Pulmonary artery endothelial cell (primary cell): ENCODE data around the gene HOXA7. TPM values are rescaled to one million over a fixed set of nuclear protein-coding genes. Genes with fewer than 3 reads are reported as not detected.
A peak's percentile ranks its signal among the peaks of the same experiment; 100 is the strongest.

Experiments
- DNase-seq: peaks from one replicate; pipeline ENCODE4 v3.0.0-alpha.2; 2011; ENCODE audit warnings: low read depth, low spot score
- total RNA-seq: library from RNA; depleted of rRNA; stranded (reverse); fragments of >200 nt; gene quantifications from 2 replicates; pipeline ENCODE4 v1.2.3, GENCODE V29; 2014

Gene HOXA7
- total RNA-seq, 1 donor from 2014 or later, result 0.13 TPM

DNA sequence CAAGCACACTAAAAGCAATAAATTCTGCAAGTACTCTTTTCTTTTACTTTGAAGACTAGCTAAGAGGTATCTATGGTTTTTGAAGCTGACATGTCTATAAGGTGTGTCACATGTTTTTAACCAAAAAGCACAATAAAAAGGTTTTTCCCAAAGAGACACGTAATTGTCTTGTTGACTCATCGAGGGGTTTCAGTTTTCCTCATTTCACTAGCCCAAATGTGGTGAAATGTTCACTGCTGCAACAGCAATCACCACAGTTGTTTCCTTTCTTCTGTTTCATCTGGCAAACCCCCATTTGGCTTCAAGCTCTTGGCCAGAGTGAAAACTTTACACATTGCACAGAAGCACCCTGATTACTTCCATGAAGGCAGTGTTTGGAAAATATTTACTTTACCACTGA lies 22.1 kb downstream of the HOXA7 start:
- DNase-seq, result no peak

DNA sequence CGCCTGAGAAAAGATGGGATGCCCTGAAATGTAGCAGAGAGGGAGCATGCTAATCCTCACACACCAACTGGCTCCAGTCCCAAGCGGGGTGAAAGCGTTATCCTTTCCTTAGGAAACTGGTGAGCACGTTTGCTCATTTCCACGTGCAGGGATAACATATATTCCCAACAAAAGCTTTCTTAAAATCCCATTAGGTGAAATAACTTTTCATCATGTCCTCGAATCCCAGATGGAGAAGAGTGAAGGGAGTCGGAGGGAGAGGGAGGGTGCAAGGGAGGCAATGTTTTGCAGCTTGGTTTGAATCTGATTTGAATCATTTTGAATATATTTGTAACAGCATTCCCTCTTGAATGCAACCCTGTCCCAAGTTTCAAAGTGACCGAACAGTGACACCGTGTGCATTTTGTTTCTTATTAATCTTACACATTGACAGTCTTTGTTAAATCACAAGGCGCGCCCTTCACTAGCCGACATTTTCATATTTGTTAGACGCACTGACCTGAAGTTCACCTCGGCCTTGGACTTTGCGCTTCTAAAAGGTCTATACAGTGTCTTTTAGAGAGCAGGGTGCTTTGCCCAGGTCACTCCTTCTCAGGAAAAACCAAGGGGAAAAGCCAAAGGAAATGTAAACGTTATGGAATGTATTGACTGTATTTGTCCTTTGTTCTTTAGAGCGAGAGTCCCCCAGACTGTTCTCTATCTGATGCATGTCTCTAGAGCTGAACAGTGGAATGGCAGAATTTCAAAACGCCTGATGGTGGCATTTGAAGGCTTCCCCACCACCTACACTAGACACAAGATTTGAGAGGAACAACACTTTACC lies 22.9 kb downstream of the HOXA7 start:
- no peak for DNase-seq

DNA sequence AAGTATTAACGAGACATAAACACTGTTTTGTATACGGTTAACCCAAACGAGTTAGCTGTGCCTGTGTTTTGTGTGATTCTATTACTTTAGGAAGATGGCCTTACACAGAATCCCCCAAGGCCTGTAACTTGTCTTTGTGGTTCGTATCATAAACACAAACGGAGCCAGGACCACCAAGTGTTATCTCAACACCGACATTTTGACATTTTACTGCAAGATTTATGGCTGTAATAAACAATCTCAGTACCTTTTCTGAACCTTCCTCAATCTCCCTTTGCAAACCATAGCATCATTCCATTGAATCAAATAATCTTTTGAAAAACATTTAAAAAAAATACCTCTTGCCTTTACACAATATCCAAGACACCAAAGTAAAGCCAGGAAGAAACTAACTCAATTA lies 23.5 kb downstream of the HOXA7 start:
- DNase-seq, result no peak

DNA sequence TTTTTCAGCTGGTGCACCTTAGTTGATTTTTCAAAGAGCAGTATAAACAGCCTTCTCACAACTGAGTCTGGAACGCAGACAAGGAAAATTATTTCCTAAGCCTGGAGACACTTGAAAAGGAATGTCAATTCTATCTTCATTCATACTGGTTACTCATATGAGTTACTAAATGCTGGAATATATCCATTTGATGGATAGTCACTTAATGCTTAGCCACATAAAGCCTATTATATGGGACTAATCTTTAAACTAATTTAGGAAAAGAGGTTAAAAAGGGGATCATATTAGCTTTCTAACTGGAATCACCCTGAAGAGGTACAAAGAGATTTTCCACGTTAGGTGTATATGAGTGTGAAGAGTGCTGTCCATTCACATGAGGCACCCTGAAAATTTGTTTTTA lies 24.3 kb downstream of the HOXA7 start:
- DNase-seq, result no peak

GRCh38 chr7:27131390-27131819 lies 25.1 kb downstream of the HOXA7 start:
- no peak for DNase-seq

- peak; percentile 67 for DNase-seq
Measured at GRCh38 chr7:27130540-27131389, 25.7 kb downstream of the HOXA7 start, which contains the start of gene HOXA4. Gene HOXA4 (minus strand): TSS chr7:27130757. CDS start chr7:27130733, 24 bp downstream.

DNA sequence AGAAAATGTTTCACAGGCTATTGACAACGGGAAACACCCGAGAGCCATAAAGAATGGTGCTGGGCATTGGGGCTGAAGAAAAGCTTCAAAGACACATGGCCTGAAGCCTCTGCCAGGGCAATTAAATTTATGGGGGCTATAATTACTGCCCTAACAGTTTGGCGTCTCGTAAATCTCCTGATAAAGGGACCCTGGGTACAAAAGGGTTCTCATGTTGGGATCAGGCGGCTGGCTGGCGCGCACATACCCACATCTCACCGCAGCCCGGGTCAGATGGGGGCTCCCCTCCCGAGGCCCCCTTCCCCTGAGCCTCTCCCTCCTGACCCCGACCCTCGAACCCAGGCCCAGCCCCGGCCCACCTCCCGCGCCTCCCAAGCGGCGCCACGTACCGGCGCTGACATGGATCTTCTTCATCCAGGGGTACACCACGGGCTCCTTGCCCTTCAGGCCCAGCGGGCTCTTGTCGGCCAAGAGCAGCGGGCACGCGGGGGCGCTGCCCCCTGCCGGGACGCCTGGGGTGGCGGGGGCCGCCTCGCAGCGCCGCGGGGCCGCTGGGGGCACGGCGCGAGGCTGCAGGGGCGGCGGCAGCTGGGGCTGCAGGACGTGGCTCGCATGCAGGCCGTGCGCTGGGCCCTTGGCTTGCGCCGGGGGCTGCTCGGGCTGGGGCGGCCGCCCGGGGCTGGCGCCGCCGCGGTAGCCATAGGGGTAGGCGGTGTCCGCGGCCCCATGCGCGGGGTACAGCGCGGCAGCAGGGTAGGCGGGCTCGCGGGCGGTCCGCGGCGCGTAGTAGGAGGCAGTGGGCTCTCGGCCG lies 26.5 kb downstream of the HOXA7 start:
- DNase-seq, result no peak

- no peak for DNase-seq
Measured at GRCh38 chr7:27128776-27129728, 27.4 kb downstream of the HOXA7 start.

DNA sequence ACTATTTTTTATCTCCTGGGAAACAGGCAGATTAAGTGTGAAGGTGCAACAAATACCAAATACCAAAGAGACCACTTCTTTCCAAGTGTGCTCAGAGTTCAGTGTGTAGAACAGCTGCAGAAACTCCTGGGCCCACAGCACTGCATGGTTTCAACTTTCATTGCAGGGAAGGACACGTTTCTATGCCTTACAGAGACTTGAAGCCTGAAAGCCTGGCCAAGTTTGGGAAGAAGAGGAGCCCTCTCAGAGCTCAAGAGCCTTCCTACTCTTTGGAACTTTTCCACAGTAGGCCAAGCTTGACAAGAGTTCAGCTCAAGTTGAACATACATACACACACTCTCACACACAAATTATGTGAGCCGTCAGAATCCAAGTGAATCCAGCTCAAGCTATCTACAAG lies 28.4 kb downstream of the HOXA7 start:
- no peak for DNase-seq

DNA sequence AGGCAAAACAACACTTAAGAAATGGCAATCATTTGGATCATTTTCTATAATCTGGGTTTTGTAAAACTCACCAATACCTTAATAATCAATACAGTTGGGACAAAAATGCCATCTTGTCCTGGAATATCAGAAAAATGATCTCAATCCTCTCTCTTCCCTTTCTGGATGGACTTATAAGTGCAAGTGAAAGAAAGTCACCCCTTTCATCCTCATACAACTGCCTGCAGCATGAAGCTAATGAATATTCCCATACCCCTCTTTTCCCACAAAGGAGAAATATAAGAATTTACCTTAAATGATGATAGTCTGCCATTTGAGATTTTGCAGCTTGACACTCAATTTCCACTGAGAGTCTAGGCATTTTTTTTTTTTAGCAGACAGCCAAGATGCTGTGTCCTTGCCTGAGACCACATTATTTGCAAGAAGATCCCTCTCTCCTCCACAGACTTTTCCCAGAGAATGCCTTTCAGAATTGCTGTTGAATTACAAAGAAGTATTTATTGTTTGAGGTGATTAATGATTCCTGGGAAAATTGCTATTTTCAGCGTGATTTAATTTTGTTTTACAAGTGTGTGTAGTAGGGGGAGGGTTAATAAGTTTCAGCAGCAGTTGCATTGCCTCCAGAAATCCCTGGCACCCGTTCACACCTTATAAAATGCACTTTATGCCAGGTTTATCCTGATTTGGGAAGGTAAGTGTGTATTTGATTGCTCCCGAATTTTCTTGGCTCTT lies 29.7 kb downstream of the HOXA7 start:
- no peak for DNase-seq

- no peak for DNase-seq
Measured at GRCh38 chr7:27125986-27126394, 30.5 kb downstream of the HOXA7 start.

GRCh38 chr7:27124902-27125689 lies 31.4 kb downstream of the HOXA7 start:
- no peak for DNase-seq

GRCh38 chr7:27124096-27124901 lies 32.2 kb downstream of the HOXA7 start:
- no peak for DNase-seq

DNA sequence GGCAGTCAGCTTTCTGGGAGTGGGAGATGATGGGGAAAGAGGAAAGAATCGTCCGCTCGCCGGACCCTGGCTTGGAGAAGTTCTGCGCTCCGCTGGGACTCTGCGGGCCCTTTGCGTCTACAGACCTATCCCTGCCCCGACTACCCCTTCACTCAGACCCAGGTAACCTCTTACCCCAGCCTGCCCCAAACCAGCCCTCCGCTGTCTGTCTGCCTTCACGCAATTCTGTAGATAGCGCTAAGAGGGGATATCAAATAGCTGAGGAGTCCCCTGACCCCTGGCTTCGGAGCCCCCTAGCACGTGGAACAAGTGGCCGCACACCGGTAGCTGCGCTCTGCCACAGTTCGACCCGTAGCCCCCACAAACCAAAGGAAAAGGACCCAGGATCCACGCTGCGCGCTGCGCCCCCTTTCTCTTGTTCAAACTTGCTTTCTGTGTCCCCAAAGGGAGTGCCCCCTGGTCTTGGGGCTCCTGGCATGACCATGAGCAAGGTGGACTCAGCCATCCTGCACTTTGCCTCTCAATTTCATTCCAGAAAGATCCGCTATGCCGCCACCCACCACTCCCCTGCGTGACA lies 32.9 kb downstream of the HOXA7 start:
- no peak for DNase-seq

GRCh38 chr7:27123007-27123476 lies 33.4 kb downstream of the HOXA7 start:
- DNase-seq, result no peak

DNA sequence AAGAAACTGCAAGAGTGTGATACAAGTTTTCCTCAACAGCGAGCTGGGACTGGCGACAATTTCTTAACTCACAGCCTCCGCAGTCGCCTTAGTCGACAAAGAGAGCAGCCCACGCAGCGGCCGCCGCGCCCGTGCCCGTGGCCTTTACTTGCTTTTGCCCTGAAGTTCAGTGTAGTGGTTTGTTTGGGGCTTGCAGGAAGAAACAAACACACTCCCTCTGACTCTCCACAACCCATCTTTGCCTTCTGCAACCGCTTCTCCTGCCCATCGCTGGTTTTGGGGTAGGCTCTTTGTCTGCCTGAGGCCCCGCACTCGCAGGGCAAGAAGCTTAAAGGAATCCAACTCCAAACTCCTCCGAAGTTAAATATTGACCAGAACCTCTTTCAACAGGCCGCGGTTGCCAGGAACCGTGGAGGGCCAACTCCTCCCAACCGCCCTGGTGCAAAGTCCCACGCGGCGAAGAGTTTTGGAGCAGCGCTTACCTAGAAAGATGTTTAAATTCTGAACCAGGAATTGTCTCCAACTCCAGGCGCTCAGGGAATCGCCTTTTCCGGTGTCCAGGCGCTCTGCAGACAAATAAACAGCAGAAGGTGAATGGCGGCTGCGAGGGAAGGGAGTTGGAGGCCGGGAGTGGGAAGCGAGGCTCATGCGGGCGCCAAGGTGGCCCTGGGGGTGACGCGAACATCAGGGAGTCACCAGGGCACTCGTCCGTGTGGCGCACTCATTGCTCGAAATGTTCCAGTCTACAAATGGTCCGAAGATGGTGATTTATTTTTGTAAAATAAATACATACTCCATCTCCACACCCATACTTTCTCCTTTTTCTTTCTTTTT lies 34.2 kb downstream of the HOXA7 start:
- no peak for DNase-seq

GRCh38 chr7:27121684-27122076 lies 34.8 kb downstream of the HOXA7 start:
- DNase-seq, result no peak
